Stimulated activated CD4-positive, alpha-beta T cell treated with anti-CD3 and anti-CD28 coated beads, Interleukin-15, amount 100 ng/mL, for 48 hours (primary cell): Measurements from ENCODE around the gene NEIL1.
"Not testable (repeated sequence)": the region's sequence is repeated elsewhere in the genome, so short reads cannot be mapped to it uniquely, and the experiment has no call there.

Experiments used
- DNase-seq, 2 donors: peaks; one replicate each; pipeline ENCODE4 v3.0.0-alpha.2; 2020; ENCODE audit warnings: low read depth in 2 of 2

Gene NEIL1

GRCh38 chr15:75380773-75381172 lies 33.9 kb downstream of the NEIL1 start:
- DNase-seq, result no peak

GRCh38 chr15:75383986-75384385 lies 37.1 kb downstream of the NEIL1 start:
- DNase-seq, result not testable (repeated sequence)

GRCh38 chr15:75389791-75390382 lies 43.0 kb downstream of the NEIL1 start:
- DNase-seq, result no peak

- DNase-seq, result no peak
These were observed 50.7 kb downstream of the NEIL1 start for GRCh38 chr15:75397494-75397893.

GRCh38 chr15:75403892-75404291 lies 57.1 kb downstream of the NEIL1 start:
- no peak for DNase-seq
